ENCODE measurements around the gene AP3M1. TPM values are rescaled to one million over a fixed set of nuclear protein-coding genes. Genes with fewer than 3 reads are reported as not detected.

AP3M1 gene
- total RNA-seq, 1 experiment from 2014 or later, result 37.4 TPM

DNA sequence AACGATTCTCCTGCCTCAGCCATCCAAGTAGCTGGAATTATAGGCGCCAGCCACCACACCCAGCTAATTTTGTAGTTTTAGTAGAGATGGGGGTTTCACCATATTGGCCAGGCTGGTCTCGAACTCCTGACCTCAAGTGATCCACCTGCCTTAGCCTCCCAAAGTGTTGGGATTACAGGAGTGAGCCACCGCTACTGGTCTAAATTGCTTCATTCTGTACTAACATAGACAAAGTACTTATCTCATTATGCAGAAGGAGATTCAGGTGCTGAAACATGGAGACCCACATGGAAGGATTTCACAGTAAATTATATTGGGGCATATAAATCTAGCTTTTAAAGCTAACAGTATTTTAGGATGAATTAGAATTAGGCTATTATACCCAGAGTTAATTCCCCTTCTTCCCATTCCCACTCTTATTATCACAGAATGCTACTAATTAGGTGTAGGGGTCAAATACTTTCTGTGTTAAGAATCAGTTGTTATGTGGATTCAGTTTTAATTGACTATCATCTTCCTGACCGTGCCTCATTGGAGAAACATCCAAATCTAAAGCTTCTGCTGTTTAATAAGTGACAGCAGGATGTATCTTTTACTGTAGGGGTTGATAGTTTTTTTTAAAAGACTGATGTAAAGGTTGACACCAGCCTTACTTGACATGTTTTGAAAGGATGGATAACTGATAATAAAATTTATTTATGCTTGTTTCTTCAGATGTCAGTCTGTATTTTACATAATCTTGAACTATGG lies 27.6 kb upstream of the AP3M1 start:
- Histone ChIP-seq H3K79me1 (ENCODE audit: insufficient read depth, low read depth, low read length, poor library complexity, severe bottlenecking) (peaks cover 4% of the 10 kb centered on the region), H3K18ac (ENCODE audit: insufficient read length, low read depth, low read length) (no peak overlapping the region), H3T11ph (ENCODE audit: low read length) (no peak overlapping the region), H3K9me3 (ENCODE audit: control insufficient read depth, low read depth, low read length) (no peaks in the 10 kb centered on the region), H3K4me1 (ENCODE audit: insufficient read depth, low read length) (peaks cover 7% of the 10 kb centered on the region), H3K27ac (ENCODE audit: insufficient read length, low read depth, low read length) (no peak overlapping the region), H2BK15ac (ENCODE audit: low read depth, low read length) (no peak overlapping the region), H3K27me3 (ENCODE audit: insufficient read depth, low read length) (no peaks in the 10 kb centered on the region), H4K8ac (replicated peaks; ENCODE audit: insufficient read length, low read depth, low read length) (no peak overlapping the region), H3K56ac (ENCODE audit: insufficient read length, low read depth, low read length) (no peak overlapping the region), H3K23me2 (ENCODE audit: insufficient read length, low read depth, low read length, poor library complexity, severe bottlenecking) (peaks cover 7% of the 10 kb centered on the region), H3K4me2 (ENCODE audit: insufficient read depth, insufficient read length, low read length) (no peak overlapping the region), H3K14ac (ENCODE audit: insufficient read depth, low read length) (no peak overlapping the region), H2BK20ac (ENCODE audit: low read depth, low read length, poor library complexity, severe bottlenecking) (no peak overlapping the region), H4K5ac (ENCODE audit: insufficient read length, low read depth, low read length) (no peak overlapping the region), H3K9ac (ENCODE audit: extremely low read depth, insufficient read length, low read length) (no peak overlapping the region), H2AK5ac (ENCODE audit: insufficient read length, low read length) (no peak overlapping the region), H3K23ac (ENCODE audit: insufficient read length, low read depth, low read length) (no peak overlapping the region), H3K4ac (ENCODE audit: low read depth, low read length) (no peak overlapping the region), H2AFZ (ENCODE audit: low read length) (no peak overlapping the region), H2BK12ac (ENCODE audit: insufficient read length, low read depth, low read length) (no peak overlapping the region), H4K91ac (ENCODE audit: insufficient read length, low read depth, low read length) (no peak overlapping the region), H2BK120ac (ENCODE audit: low read depth, low read length, poor library complexity, severe bottlenecking) (no peak overlapping the region), H4K20me1 (ENCODE audit: control insufficient read depth, insufficient read depth, insufficient read length) (no peaks in the 10 kb centered on the region), H2BK5ac (ENCODE audit: insufficient read length, low read length) (no peak overlapping the region), H3K79me2 (ENCODE audit: insufficient read depth, low read length) (peaks cover 2% of the 10 kb centered on the region; the same call in 1 of the 2 replicates)
- H3K36me3 Mint-ChIP-seq (ENCODE audit: insufficient read depth in 1 of 3, low read depth in 3 of 3), result peaks cover 0 to 3% (median 0%) of the 10 kb centered on the region in 3 experiments; a peak in 2 of 7 replicates
- WGBS (ENCODE audit: extremely low coverage, insufficient read length, low lambda C conversion rate), result no CpG with 5 or more reads among the region's 5 CpGs
- peaks cover 32 to 39% of the 10 kb centered on the region in 2 experiments for H3K4me1 Mint-ChIP-seq
- no peak for DNase-seq
- TF ChIP-seq, protein P1, sequence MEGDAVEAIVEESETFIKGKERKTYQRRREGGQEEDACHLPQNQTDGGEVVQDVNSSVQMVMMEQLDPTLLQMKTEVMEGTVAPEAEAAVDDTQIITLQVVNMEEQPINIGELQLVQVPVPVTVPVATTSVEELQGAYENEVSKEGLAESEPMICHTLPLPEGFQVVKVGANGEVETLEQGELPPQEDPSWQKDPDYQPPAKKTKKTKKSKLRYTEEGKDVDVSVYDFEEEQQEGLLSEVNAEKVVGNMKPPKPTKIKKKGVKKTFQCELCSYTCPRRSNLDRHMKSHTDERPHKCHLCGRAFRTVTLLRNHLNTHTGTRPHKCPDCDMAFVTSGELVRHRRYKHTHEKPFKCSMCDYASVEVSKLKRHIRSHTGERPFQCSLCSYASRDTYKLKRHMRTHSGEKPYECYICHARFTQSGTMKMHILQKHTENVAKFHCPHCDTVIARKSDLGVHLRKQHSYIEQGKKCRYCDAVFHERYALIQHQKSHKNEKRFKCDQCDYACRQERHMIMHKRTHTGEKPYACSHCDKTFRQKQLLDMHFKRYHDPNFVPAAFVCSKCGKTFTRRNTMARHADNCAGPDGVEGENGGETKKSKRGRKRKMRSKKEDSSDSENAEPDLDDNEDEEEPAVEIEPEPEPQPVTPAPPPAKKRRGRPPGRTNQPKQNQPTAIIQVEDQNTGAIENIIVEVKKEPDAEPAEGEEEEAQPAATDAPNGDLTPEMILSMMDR (conservative IDR thresholded peaks at IDR 0.05), result no peak
- H3K27ac Mint-ChIP-seq, result no peak overlapping the region
- H3K27me3 Mint-ChIP-seq (ENCODE audit: low read depth), result no peaks in the 10 kb centered on the region
- H3K4me3 Mint-ChIP-seq, result peak overlapping the region; percentile 8 to 9; a peak in 1 of 5 replicates
- H3K9me3 Mint-ChIP-seq, result no peaks in the 10 kb centered on the region

Data from H9 (cell line).